ENCODE data around the gene LRMDA. TPM values are rescaled to one million over a fixed set of nuclear protein-coding genes. Genes with fewer than 3 reads are reported as not detected.

The LRMDA gene
- total and polyA plus RNA-seq, 2 of the 4 experiments (the other 2 are of a cell fraction): 0.07 TPM; not detected in 1

DNA sequence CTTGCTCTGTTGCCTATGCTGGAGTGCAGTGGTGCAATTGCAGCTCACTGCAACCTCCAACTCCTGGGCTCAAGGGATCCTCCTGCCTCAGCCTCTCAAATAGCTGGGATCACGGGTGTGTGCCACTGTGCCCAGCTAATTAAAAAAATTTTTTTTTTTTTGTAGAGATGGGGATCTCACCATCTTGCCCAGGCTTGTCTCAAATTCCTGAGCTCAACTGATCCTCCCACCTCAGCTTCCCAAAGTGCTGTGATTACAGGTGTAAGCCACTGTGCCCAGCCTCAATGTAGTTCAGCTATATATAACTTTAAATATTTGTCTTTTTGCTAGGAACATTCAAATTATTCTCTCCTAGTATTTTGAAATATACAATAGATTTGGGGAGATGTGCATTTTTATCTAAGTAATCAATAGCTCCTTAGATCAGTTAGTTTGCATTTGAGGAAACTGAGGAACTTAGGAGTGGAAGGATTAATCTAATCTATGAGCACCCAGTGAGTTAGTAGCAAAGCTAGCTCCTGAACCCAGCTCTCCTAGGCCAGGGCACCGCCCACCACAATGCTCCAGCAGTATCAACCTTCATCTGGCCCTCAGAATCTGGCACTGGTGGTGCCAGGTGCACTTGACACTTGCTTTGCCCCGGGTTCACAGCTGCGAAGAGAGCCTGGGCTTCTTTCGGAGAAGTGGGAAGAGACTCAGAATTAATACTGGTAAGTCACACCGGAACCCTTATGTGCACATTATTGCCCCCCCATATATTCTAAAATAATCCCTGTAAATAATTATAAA, 5.9 kb upstream of the LRMDA start:
- Histone ChIP-seq H3K9me1 (ENCODE audit: insufficient read depth, low read length) (no peaks in the 10 kb centered on the region), H4K5ac (ENCODE audit: low read depth, low read length) (no peak overlapping the region), H2BK20ac (ENCODE audit: low read depth, low read length) (no peak overlapping the region), H3K36me3 (ENCODE audit: control insufficient read depth, insufficient read depth, low read length) (no peaks in the 10 kb centered on the region), H3K9ac (ENCODE audit: low read depth, low read length) (no peak overlapping the region), H3K14ac (replicated peaks; ENCODE audit: low read depth, low read length) (no peak overlapping the region), H2BK120ac (ENCODE audit: low read depth, low read length) (no peak overlapping the region), H3K27ac (ENCODE audit: insufficient read depth, low read length) (no peak overlapping the region), H3K18ac (ENCODE audit: low read depth, low read length) (no peak overlapping the region), H3K56ac (ENCODE audit: extremely low read depth, insufficient read depth, low read length) (no peak overlapping the region), H3K9me3 (ENCODE audit: control insufficient read depth, insufficient read depth, low read length) (no peaks in the 10 kb centered on the region), H2AK5ac (ENCODE audit: low read depth, low read length) (no peak overlapping the region), H3K4ac (ENCODE audit: low read depth, low read length) (no peak overlapping the region), H3K4me2 (ENCODE audit: low read depth, low read length) (no peak overlapping the region), H3K23ac (ENCODE audit: low read depth, low read length) (no peak overlapping the region), H4K20me1 (ENCODE audit: insufficient read depth, low read length) (no peaks in the 10 kb centered on the region), H2AFZ (replicated peaks; ENCODE audit: low read length, poor library complexity) (no peak overlapping the region), H3K4me1 (ENCODE audit: control insufficient read depth, insufficient read depth, low read length) (peaks cover 5% of the 10 kb centered on the region; the same call in 1 of the 2 replicates), H2BK5ac (ENCODE audit: low read depth, low read length, poor library complexity, severe bottlenecking) (no peak overlapping the region), H4K8ac (ENCODE audit: low read depth in 2 of 2, low read length in 2 of 2) (no peak overlapping the region), H2AK9ac (replicated peaks; ENCODE audit: low read depth, low read length, poor library complexity) (no peak overlapping the region), H4K91ac (ENCODE audit: insufficient read depth, low read depth, low read length) (no peak overlapping the region), H3K27me3 (ENCODE audit: control insufficient read depth, insufficient read depth, low read length) (no peaks in the 10 kb centered on the region; the same call in 1 of the 2 replicates), H3K79me1 (ENCODE audit: low read depth in 1 of 2, low read length in 2 of 2) (no peaks in the 10 kb centered on the region), H3K4me3 (ENCODE audit: insufficient read depth, low read depth, low read length) (no peak overlapping the region), H2BK15ac (ENCODE audit: low read depth, low read length) (no peak overlapping the region)
- CTCF ChIA-PET: interaction anchor here (0.6 kb wide), 1 partner anchor 651 kb away, joined by 3 read pairs; no protein-coding TSS in a partner anchor
- TF ChIP-seq RFX5 (IDR thresholded peaks at IDR 0.05; ENCODE audit: low read depth, low read length): no peak
- TF ChIP-seq MAZ (IDR thresholded peaks at IDR 0.05; ENCODE audit: borderline replicate concordance, low read depth, low read length): no peak
- TF ChIP-seq RAD21 (IDR thresholded peaks at IDR 0.05; ENCODE audit: low read length): no peak
- no peak for TF ChIP-seq MAFK (IDR thresholded peaks at IDR 0.05; ENCODE audit: low read depth, low read length)
- TF ChIP-seq FOS (IDR thresholded peaks at IDR 0.05; ENCODE audit: low read depth, low read length): no peak
- TF ChIP-seq SMC3 (IDR thresholded peaks at IDR 0.05; ENCODE audit: low read depth, low read length): no peak
- dilution Hi-C loops (cut with HindIII; ENCODE audit: low sequenced_read_pairs, unreplicated experiment) (no loop called here), in situ Hi-C loops (cut with MboI; ENCODE audit: low sequenced_read_pairs) (no loop called here), intact Hi-C loops (cut with micrococcal nuclease) (no loop called here)
- no TSS peak for BruUV-seq (replicated peaks)
- no CpG with 5 or more reads among the region's 6 CpGs for WGBS, 2 experiments (ENCODE audit: extremely low coverage in 2 of 2, insufficient read length in 1 of 2)
- POLR2A ChIA-PET (ENCODE audit: unreplicated experiment): no interaction called here
- no peak for ATAC-seq (ENCODE audit: low read depth)
- no peak for DNase-seq

Measured in IMR-90 (cell line).